Gastroesophageal sphincter (tissue), 4 donors: ENCODE results near the gene NOX5. TPM values are rescaled to one million over a fixed set of nuclear protein-coding genes. Genes with fewer than 3 reads are reported as not detected.

Experiments used
- ATAC-seq: fragments of 150-250 bp; one replicate; pipeline ENCODE4 v1.9.1; 2016; ENCODE audit warnings: mild to moderate bottlenecking, moderate library complexity
- H3K27ac ChIP-seq, 4 donors: fragments of 200-600 bp; sonication (generic) in 3 of 4; 1 replicate in 3 of 4; 2 replicates in 1 of 4; pipeline ENCODE4 v1.5.1; 2016 to 2019
- H3K27me3 ChIP-seq: fragments of 200-600 bp; sonication (generic); one replicate; pipeline ENCODE4 v1.5.1; 2019
- H3K36me3 ChIP-seq, 2 donors: fragments of 200-600 bp; sonication (generic); one replicate each; pipeline ENCODE4 v1.5.1; 2019; ENCODE audit warnings: control low read depth in 1 of 2
- H3K4me1 ChIP-seq, 3 donors: fragments of 200-600 bp; sonication (generic); 1 replicate in 2 of 3; 2 replicates in 1 of 3; pipeline ENCODE4 v1.5.1; 2016 to 2019; ENCODE audit warnings: control low read depth in 2 of 3
- H3K4me3 ChIP-seq, 2 donors: fragments of 200-600 bp; sonication (generic); one replicate each; pipeline ENCODE4 v1.5.1; 2019; ENCODE audit warnings: mild to moderate bottlenecking in 1 of 2, moderate library complexity in 1 of 2
- H3K9me3 ChIP-seq, 3 donors: fragments of 200-600 bp; sonication (generic); one replicate each; pipeline ENCODE4 v1.5.1; 2017 to 2019; ENCODE audit warnings: control low read depth in 2 of 3
- EP300 ChIP-seq: sonication (generic); formaldehyde crosslinking; IDR thresholded peaks from one replicate; pipeline ENCODE4 v1.6.1; 2017; ENCODE audit warnings: antibody characterized with exemption, mild to moderate bottlenecking
- POLR2A ChIP-seq, 2 donors: fragments of 450-650 bp; IDR thresholded peaks; one replicate each; pipeline ENCODE4 v1.6.1; 2017; ENCODE audit warnings: antibody characterized with exemption in 2 of 2, mild to moderate bottlenecking in 2 of 2, moderate library complexity in 1 of 2
- POLR2AphosphoS5 ChIP-seq: sonication (generic); formaldehyde crosslinking; IDR thresholded peaks from one replicate; pipeline ENCODE4 v1.6.1; 2017; ENCODE audit warnings: antibody characterized with exemption
- WGBS, 2 donors: methylation state at CpG; one replicate each; pipeline ENCODE4 v1.1.5; 2018; ENCODE audit warnings: low coverage in 1 of 2; 5-methylcytosine and 5-hydroxymethylcytosine counted together
- total RNA-seq, 4 donors: library from RNA; depleted of rRNA; stranded (reverse); fragments of >200 nt; gene quantifications; one replicate each; pipeline ENCODE4 v1.1.0, GENCODE V29; 2016
- TF ChIP-seq, protein P1 (sequence below), 4 experiments: fragments of 200-600 bp in 2 of 4; fragments of 450-650 bp in 2 of 4; sonication (generic) in 1 of 4; IDR thresholded peaks; one replicate each; pipeline ENCODE4 v1.5.1; 2017 to 2019; ENCODE audit warnings: antibody characterized with exemption in 4 of 4, mild to moderate bottlenecking in 2 of 4, moderate library complexity in 2 of 4

Gene NOX5
- total RNA-seq, 4 donors from 2014 or later: 0.12 to 0.54 TPM; not detected in 2

DNA sequence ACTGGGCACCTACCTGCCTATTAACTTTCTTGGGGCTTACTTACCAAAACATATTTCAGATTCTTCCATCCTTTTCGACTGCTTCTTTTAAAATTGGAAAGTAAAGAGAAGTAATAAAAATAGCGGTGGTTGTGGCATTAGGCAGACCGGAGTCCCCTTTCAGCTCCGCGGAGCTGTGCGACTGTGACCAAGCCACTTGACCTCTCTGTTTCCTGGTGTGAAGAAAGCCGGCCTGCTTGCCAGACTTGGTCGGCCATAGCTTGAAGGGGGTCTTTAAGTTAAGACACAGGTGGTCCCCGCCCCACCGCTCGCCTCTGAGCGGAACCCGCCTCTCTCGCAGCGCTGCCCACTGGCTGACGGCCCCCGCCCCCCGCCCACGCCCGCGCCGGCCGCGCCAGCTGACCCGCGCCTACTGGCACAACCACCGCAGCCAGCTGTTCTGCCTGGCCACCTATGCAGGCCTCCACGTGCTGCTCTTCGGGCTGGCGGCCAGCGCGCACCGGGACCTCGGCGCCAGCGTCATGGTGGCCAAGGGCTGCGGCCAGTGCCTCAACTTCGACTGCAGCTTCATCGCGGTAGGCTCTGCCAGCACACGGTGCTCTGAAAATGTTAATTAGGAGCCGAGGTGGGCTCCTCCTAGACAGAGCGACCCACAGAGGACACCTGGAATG lies 18.3 kb downstream of the NOX5 start:
- peaks cover 74% of the 10 kb centered on the region for H3K27me3 ChIP-seq
- no peak for TF ChIP-seq POLR2A (IDR thresholded peaks at IDR 0.05)
- TF ChIP-seq POLR2AphosphoS5: no peak
- no peak for TF ChIP-seq EP300
- TF ChIP-seq, protein P1, sequence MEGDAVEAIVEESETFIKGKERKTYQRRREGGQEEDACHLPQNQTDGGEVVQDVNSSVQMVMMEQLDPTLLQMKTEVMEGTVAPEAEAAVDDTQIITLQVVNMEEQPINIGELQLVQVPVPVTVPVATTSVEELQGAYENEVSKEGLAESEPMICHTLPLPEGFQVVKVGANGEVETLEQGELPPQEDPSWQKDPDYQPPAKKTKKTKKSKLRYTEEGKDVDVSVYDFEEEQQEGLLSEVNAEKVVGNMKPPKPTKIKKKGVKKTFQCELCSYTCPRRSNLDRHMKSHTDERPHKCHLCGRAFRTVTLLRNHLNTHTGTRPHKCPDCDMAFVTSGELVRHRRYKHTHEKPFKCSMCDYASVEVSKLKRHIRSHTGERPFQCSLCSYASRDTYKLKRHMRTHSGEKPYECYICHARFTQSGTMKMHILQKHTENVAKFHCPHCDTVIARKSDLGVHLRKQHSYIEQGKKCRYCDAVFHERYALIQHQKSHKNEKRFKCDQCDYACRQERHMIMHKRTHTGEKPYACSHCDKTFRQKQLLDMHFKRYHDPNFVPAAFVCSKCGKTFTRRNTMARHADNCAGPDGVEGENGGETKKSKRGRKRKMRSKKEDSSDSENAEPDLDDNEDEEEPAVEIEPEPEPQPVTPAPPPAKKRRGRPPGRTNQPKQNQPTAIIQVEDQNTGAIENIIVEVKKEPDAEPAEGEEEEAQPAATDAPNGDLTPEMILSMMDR (IDR thresholded peaks at IDR 0.05): no peak
- 94% methylated on average over 7 of the region's 43 CpGs; no CpG with 5 or more reads in 1 of the 2 donors for WGBS, 2 donors
- peaks cover 0 to 9% (median 0%) of the 10 kb centered on the region in 3 donors for H3K4me1 ChIP-seq
- ATAC-seq: no peak
- H3K9me3 ChIP-seq: no peaks in the 10 kb centered on the region
- H3K36me3 ChIP-seq: no peaks in the 10 kb centered on the region
- H3K27ac ChIP-seq: no peak overlapping the region
- H3K4me3 ChIP-seq: no peak overlapping the region

DNA sequence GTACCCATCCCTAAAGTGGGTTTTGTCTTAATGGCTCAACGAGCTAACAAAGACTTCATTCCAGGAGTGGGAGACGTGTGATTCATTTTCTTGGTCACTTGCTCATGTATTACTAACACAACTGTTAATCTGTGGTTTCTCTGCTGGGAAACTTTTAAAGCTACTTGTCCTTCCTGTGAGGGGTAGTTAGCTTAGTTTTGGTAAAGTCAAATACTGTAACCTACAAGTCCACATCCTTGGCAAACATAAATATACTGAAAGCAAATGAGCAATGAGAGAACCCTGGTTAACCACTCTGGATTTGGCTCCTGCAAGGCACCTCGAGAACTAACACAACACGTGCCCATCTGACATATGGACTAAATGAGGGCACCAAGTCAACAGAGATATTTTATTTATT lies 19.9 kb downstream of the NOX5 start:
- TF ChIP-seq POLR2A (IDR thresholded peaks at IDR 0.05): no peak
- no peak for TF ChIP-seq EP300
- TF ChIP-seq, protein P1 (IDR thresholded peaks at IDR 0.05): no peak
- no peak for TF ChIP-seq POLR2AphosphoS5
- no peak for ATAC-seq
- H3K4me1 ChIP-seq: peaks cover 0 to 9% (median 0%) of the 10 kb centered on the region in 3 donors
- no peak overlapping the region for H3K4me3 ChIP-seq
- WGBS, 2 donors: 37 to 56% methylated on average over 4 of the region's 4 CpGs
- no peaks in the 10 kb centered on the region for H3K36me3 ChIP-seq
- peaks cover 74% of the 10 kb centered on the region for H3K27me3 ChIP-seq
- no peaks in the 10 kb centered on the region for H3K9me3 ChIP-seq
- no peak overlapping the region for H3K27ac ChIP-seq

DNA sequence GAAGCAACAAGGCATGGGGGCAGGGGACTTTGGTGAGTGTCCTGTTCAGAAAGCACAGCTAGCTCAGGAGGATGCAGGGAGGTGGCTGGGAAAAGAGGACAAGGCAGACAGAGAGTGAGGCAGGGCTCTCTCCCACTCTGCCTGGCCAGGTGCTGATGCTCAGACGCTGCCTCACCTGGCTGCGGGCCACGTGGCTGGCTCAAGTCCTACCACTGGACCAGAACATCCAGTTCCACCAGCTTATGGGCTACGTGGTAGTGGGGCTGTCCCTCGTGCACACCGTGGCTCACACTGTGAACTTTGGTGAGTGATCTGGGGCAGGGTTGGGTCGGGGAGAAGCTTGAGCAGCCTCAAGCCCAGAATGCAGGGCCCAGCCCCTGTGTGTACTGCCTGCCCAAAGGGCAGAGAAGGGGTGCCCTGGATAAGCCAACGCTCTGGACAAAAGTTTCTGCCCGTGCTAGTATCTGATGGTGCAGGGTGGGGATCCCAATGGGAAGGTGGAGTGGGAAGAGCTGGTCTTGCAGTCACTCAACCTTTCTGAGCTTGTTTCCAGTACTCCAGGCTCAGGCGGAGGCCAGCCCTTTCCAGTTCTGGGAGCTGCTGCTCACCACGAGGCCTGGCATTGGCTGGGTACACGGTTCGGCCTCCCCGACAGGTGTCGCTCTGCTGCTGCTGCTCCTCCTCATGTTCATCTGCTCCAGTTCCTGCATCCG lies 20.9 kb downstream of the NOX5 start:
- Histone ChIP-seq H3K27me3 (peaks cover 68% of the 10 kb centered on the region), H3K4me1 (peaks cover 0 to 9% (median 0%) of the 10 kb centered on the region in 3 donors), H3K9me3 (no peaks in the 10 kb centered on the region), H3K4me3 (no peak overlapping the region), H3K27ac (no peak overlapping the region), H3K36me3 (no peaks in the 10 kb centered on the region)
- ATAC-seq: no peak
- WGBS, 2 donors: 41 to 49% methylated on average over 3 to 7 of the region's 16 CpGs
- TF ChIP-seq, protein P1 (IDR thresholded peaks at IDR 0.05): no peak
- TF ChIP-seq POLR2A (IDR thresholded peaks at IDR 0.05) (no peak), POLR2AphosphoS5 (no peak), EP300 (no peak)

DNA sequence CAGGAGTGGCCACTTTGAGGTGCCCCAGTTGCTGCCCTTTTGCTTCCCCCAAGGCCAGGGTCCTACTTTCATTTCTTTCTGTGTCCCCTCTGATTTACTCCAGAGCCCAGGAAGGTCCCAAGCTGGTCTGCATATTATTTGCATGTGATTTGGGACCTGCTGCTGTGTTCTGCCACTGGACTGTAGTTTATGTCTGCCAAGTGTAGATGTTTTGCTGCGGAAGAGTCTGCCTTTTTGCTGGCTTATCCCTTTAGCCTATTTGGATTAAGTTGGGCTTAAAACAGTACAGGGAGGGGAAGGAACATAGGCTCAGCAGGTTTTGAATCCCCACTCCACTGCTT lies 21.4 kb downstream of the NOX5 start:
- Histone ChIP-seq H3K9me3 (no peaks in the 10 kb centered on the region), H3K4me1 (peaks cover 0 to 9% (median 0%) of the 10 kb centered on the region in 3 donors), H3K27ac (no peak overlapping the region), H3K36me3 (no peaks in the 10 kb centered on the region), H3K4me3 (no peak overlapping the region), H3K27me3 (peaks cover 63% of the 10 kb centered on the region)
- no peak for ATAC-seq
- TF ChIP-seq EP300: no peak
- TF ChIP-seq POLR2AphosphoS5: no peak
- TF ChIP-seq, protein P1 (IDR thresholded peaks at IDR 0.05): no peak
- no peak for TF ChIP-seq POLR2A (IDR thresholded peaks at IDR 0.05)
- 60% methylated on average over 1 of the region's 1 CpG; no CpG with 5 or more reads in 1 of the 2 donors for WGBS, 2 donors
